SK-N-MC (cell line): Measurements from ENCODE around the gene TES.

Experiments
- DNase-seq: peaks from one replicate; pipeline ENCODE4 v3.0.0-alpha.2; 2011; ENCODE audit warnings: low read depth, low spot score
- H3K27ac ChIP-seq: fragments of 200-600 bp; sonication (generic); 2 replicates; pipeline ENCODE4 v1.5.1; 2016; ENCODE audit warnings: mixed run types
- H3K36me3 ChIP-seq: fragments of 200-600 bp; sonication (generic); 2 replicates; pipeline ENCODE4 v1.6.1; 2017; ENCODE audit warnings: antibody characterized with exemption, low read length, mixed read lengths; ENCODE audit not compliant: insufficient read depth
- H3K4me3 ChIP-seq: fragments of 200-600 bp; sonication (generic); 2 replicates; pipeline ENCODE4 v1.5.1; 2016
- H3K9ac ChIP-seq: fragments of 200-600 bp; sonication (generic); 2 replicates; pipeline ENCODE4 v1.8.0; 2017; ENCODE audit warnings: mixed run types, mixed read lengths; ENCODE audit not compliant: insufficient read length
- H3K9me3 ChIP-seq: fragments of 200-600 bp; sonication (generic); 2 replicates; pipeline ENCODE4 v1.6.1; 2017; ENCODE audit warnings: low read depth, mild to moderate bottlenecking, antibody characterized with exemption, low read length, moderate library complexity, mixed read lengths
- EZH2 ChIP-seq: fragments of 200-600 bp; sonication (generic); IDR thresholded peaks from one replicate; pipeline ENCODE4 v1.6.1; 2017; ENCODE audit warnings: antibody characterized with exemption
- FOXP2 ChIP-seq: optimal IDR thresholded peaks from 2 replicates; pipeline ENCODE3; 2011; ENCODE audit warnings: mild to moderate bottlenecking, moderate library complexity; ENCODE audit not compliant: insufficient read depth; ENCODE audit errors: extremely low read length, control extremely low read depth
- POLR2AphosphoS5 ChIP-seq: IDR thresholded peaks from 2 replicates; pipeline ENCODE4 v1.6.1; 2012; ENCODE audit warnings: mild to moderate bottlenecking, low read depth, low read length, borderline replicate concordance

The TES gene

GRCh38 chr7:116223588-116223987 is 13.2 kb downstream of the TES start:
- Histone ChIP-seq H3K4me3 (no peak overlapping the region), H3K9ac (no peak overlapping the region), H3K27ac (peak overlapping the region; percentile 68; the same call in 1 of the 2 replicates), H3K36me3 (no peaks in the 10 kb centered on the region), H3K9me3 (no peaks in the 10 kb centered on the region)
- no peak for DNase-seq
- no peak for TF ChIP-seq EZH2
- TF ChIP-seq POLR2AphosphoS5, result no peak
- no peak for TF ChIP-seq FOXP2

GRCh38 chr7:116224492-116225098 is 14.3 kb downstream of the TES start:
- Histone ChIP-seq H3K9ac (no peak overlapping the region), H3K4me3 (peak overlapping the region; percentile 3; the same call in 1 of the 2 replicates), H3K27ac (peak overlapping the region; percentile 65; the same call in 1 of the 2 replicates), H3K36me3 (no peaks in the 10 kb centered on the region), H3K9me3 (no peaks in the 10 kb centered on the region)
- TF ChIP-seq POLR2AphosphoS5 (no peak), FOXP2 (no peak), EZH2 (no peak)
- no peak for DNase-seq

- no peak overlapping the region for H3K9ac ChIP-seq
- H3K36me3 ChIP-seq, result no peaks in the 10 kb centered on the region
- no peaks in the 10 kb centered on the region for H3K9me3 ChIP-seq
- DNase-seq, result no peak
- TF ChIP-seq POLR2AphosphoS5 (no peak), FOXP2 (no peak), EZH2 (no peak)
- H3K4me3 ChIP-seq, result no peak overlapping the region
- H3K27ac ChIP-seq, result peak overlapping the region; percentile 65; the same call in 1 of the 2 replicates
Measured at GRCh38 chr7:116225860-116226259, 15.5 kb downstream of the TES start.

- TF ChIP-seq POLR2AphosphoS5 (no peak), FOXP2 (no peak), EZH2 (no peak)
- DNase-seq, result no peak
- H3K27ac ChIP-seq, result peak overlapping the region; percentile 65
Measured at GRCh38 chr7:116226664-116227063, 16.3 kb downstream of the TES start.

GRCh38 chr7:116227678-116228239 is 17.4 kb downstream of the TES start:
- Histone ChIP-seq H3K36me3 (no peaks in the 10 kb centered on the region), H3K9me3 (no peaks in the 10 kb centered on the region), H3K4me3 (peak overlapping the region; percentile 71), H3K9ac (peak overlapping the region; percentile 66), H3K27ac (peak overlapping the region; percentile 97)
- no peak for DNase-seq
- peak; percentile 15; the same call in 1 of the 2 replicates for TF ChIP-seq POLR2AphosphoS5
- TF ChIP-seq FOXP2, result no peak

More at GRCh38 chr7:116226664-116227063, 16.3 kb downstream of the TES start:
- Histone ChIP-seq H3K36me3 (no peaks in the 10 kb centered on the region), H3K9me3 (no peaks in the 10 kb centered on the region), H3K4me3 (no peak overlapping the region), H3K9ac (no peak overlapping the region)

GRCh38 chr7:116228241-116228640 is 17.9 kb downstream of the TES start:
- H3K36me3 ChIP-seq, result 0 out of 2 replicates have a peak, but pooled peaks cover 3% of the 10 kb centered on the region
- peak overlapping the region; percentile 97 for H3K27ac ChIP-seq
- H3K9me3 ChIP-seq, result peaks cover under 1% of the 10 kb centered on the region; the same call in 1 of the 2 replicates
- TF ChIP-seq POLR2AphosphoS5, result peak; percentile 30; the same call in 1 of the 2 replicates
- no peak for TF ChIP-seq FOXP2
- TF ChIP-seq EZH2, result no peak
- peak overlapping the region; percentile 71 for H3K4me3 ChIP-seq
- peak overlapping the region; percentile 66 for H3K9ac ChIP-seq
- DNase-seq, result no peak

GRCh38 chr7:116229366-116229765 is 19.0 kb downstream of the TES start:
- H3K9me3 ChIP-seq, result peaks cover 6% of the 10 kb centered on the region; the same call in 1 of the 2 replicates
- H3K9ac ChIP-seq, result peak overlapping the region; percentile 14
- 0 out of 2 replicates have a peak, but pooled peaks cover 3% of the 10 kb centered on the region for H3K36me3 ChIP-seq
- DNase-seq, result no peak
- no peak overlapping the region for H3K4me3 ChIP-seq
- no peak for TF ChIP-seq EZH2
- no peak for TF ChIP-seq FOXP2
- no peak for TF ChIP-seq POLR2AphosphoS5
- H3K27ac ChIP-seq, result peak overlapping the region; percentile 97

- no peak for DNase-seq
- peak overlapping the region; percentile 14 for H3K9ac ChIP-seq
- H3K4me3 ChIP-seq, result no peak overlapping the region
- H3K9me3 ChIP-seq, result peaks cover 6% of the 10 kb centered on the region; the same call in 1 of the 2 replicates
- H3K27ac ChIP-seq, result peak overlapping the region; percentile 97
- H3K36me3 ChIP-seq, result 0 out of 2 replicates have a peak, but pooled peaks cover 3% of the 10 kb centered on the region
- TF ChIP-seq EZH2 (no peak), FOXP2 (no peak), POLR2AphosphoS5 (no peak)
Measured at GRCh38 chr7:116230191-116231005, 20.1 kb downstream of the TES start.
